IMR-90 (cell line): ENCODE measurements around the gene CCDC194. TPM values are rescaled to one million over a fixed set of nuclear protein-coding genes. Genes with fewer than 3 reads are reported as not detected.

ENCODE experiments used
- ATAC-seq: fragments of 200-7000 bp; cut with Tn5 transposase; 2 replicates; pipeline ENCODE4 v1.9.1; 2020; ENCODE audit warnings: low read depth, mild to moderate bottlenecking, moderate library complexity
- BruUV-seq: library from RNA; stranded (reverse); fragments of 400-500 nt; replicated peaks from 2 replicates; lab custom pipeline; 2021; lab: Mats Ljungman, UMichigan
- CTCF ChIA-PET: fragments of 300-600 bp; formaldehyde crosslinking; extraction: SDS; loops from one replicate; lab custom pipeline; 2021; ENCODE audit warnings: antibody characterized with exemption; lab: Yijun Ruan, JAX
- POLR2A ChIA-PET: fragments of 300-600 bp; sonication (Branson Sonifier 250); formaldehyde crosslinking; loops from one replicate; lab custom pipeline; 2022; ENCODE audit warnings: antibody characterized with exemption; ENCODE audit not compliant: unreplicated experiment; lab: Charles Lee
- DNase-seq: peaks from one replicate; pipeline ENCODE4 v3.0.0; 2013
- H2AFZ ChIP-seq: replicated peaks from 2 replicates; pipeline ENCODE3; 2013; ENCODE audit warnings: low read length, mild to moderate bottlenecking; ENCODE audit not compliant: poor library complexity
- H2AK5ac ChIP-seq: 2 replicates; pipeline ENCODE4 v1.6.1; 2013; ENCODE audit warnings: low read depth, low read length, inconsistent platforms
- H2AK9ac ChIP-seq: replicated peaks from 2 replicates; pipeline ENCODE3; 2013; ENCODE audit warnings: mild to moderate bottlenecking, low read depth, low read length, moderate library complexity; ENCODE audit not compliant: poor library complexity
- H2BK120ac ChIP-seq: 2 replicates; pipeline ENCODE4 v1.6.1; 2013; ENCODE audit warnings: low read depth, low read length, inconsistent platforms
- H2BK15ac ChIP-seq: 3 replicates; pipeline ENCODE4 v1.6.1; 2013; ENCODE audit warnings: low read depth, low read length, inconsistent platforms
- H2BK20ac ChIP-seq: 2 replicates; pipeline ENCODE4 v1.6.1; 2013; ENCODE audit warnings: low read depth, mild to moderate bottlenecking, inconsistent platforms, low read length, moderate library complexity
- H2BK5ac ChIP-seq: 2 replicates; pipeline ENCODE4 v1.6.1; 2013; ENCODE audit warnings: mild to moderate bottlenecking, low read depth, low read length, inconsistent platforms; ENCODE audit not compliant: poor library complexity, severe bottlenecking
- H3K14ac ChIP-seq: replicated peaks from 2 replicates; pipeline ENCODE4 v1.6.1; 2013; ENCODE audit warnings: low read depth, low read length, inconsistent platforms
- H3K18ac ChIP-seq: 2 replicates; pipeline ENCODE4 v1.6.1; 2013; ENCODE audit warnings: low read depth, low read length, control low read depth
- H3K23ac ChIP-seq: 2 replicates; pipeline ENCODE4 v1.6.1; 2013; ENCODE audit warnings: low read depth, low read length, inconsistent platforms
- H3K27ac ChIP-seq: 2 replicates; pipeline ENCODE4 v1.5.1; 2013; ENCODE audit warnings: mild to moderate bottlenecking, control low read depth, low read length; ENCODE audit not compliant: insufficient read depth
- H3K27me3 ChIP-seq: 2 replicates; pipeline ENCODE4 v1.6.1; 2013; ENCODE audit warnings: low read length; ENCODE audit not compliant: control insufficient read depth, insufficient read depth
- H3K36me3 ChIP-seq: 2 replicates; pipeline ENCODE4 v1.6.1; 2013; ENCODE audit warnings: low read length, mixed read lengths; ENCODE audit not compliant: control insufficient read depth, insufficient read depth
- H3K4ac ChIP-seq: 2 replicates; pipeline ENCODE4 v1.6.1; 2013; ENCODE audit warnings: low read depth, low read length, inconsistent platforms
- H3K4me1 ChIP-seq: 2 replicates; pipeline ENCODE4 v1.6.1; 2013; ENCODE audit warnings: low read length, mixed read lengths; ENCODE audit not compliant: control insufficient read depth, insufficient read depth
- H3K4me2 ChIP-seq: 2 replicates; pipeline ENCODE4 v1.6.1; 2013; ENCODE audit warnings: low read depth, mild to moderate bottlenecking, control low read depth, low read length, moderate library complexity
- H3K4me3 ChIP-seq: 2 replicates; pipeline ENCODE4 v1.5.1; 2013; ENCODE audit warnings: low read depth, mild to moderate bottlenecking, control low read depth, low read length, moderate library complexity; ENCODE audit not compliant: insufficient read depth
- H3K56ac ChIP-seq: 2 replicates; pipeline ENCODE4 v1.6.1; 2013; ENCODE audit warnings: low read length, inconsistent platforms; ENCODE audit not compliant: insufficient read depth; ENCODE audit errors: extremely low read depth
- H3K79me1 ChIP-seq, 2 experiments: 2 replicates each; pipeline ENCODE4 v1.6.1; 2013; ENCODE audit warnings: low read length in 2 of 2, inconsistent platforms in 1 of 2, low read depth in 1 of 2
- H3K9ac ChIP-seq: 2 replicates; pipeline ENCODE4 v1.6.1; 2013; ENCODE audit warnings: low read depth, low read length, control low read depth
- H3K9me1 ChIP-seq: 2 replicates; pipeline ENCODE4 v1.6.1; 2013; ENCODE audit warnings: low read length, inconsistent platforms; ENCODE audit not compliant: insufficient read depth
- H3K9me3 ChIP-seq: 2 replicates; pipeline ENCODE4 v1.6.1; 2013; ENCODE audit warnings: low read length; ENCODE audit not compliant: control insufficient read depth, insufficient read depth
- H4K20me1 ChIP-seq: 2 replicates; pipeline ENCODE4 v1.6.1; 2013; ENCODE audit warnings: low read length, inconsistent platforms; ENCODE audit not compliant: insufficient read depth
- H4K5ac ChIP-seq: 2 replicates; pipeline ENCODE4 v1.6.1; 2013; ENCODE audit warnings: mild to moderate bottlenecking, low read depth, low read length, control low read depth
- H4K8ac ChIP-seq, 2 experiments: 2 replicates each; pipeline ENCODE4 v1.6.1; 2013; ENCODE audit warnings: low read depth in 2 of 2, low read length in 2 of 2, control low read depth in 1 of 2, inconsistent platforms in 1 of 2
- H4K91ac ChIP-seq: 2 replicates; pipeline ENCODE4 v1.6.1; 2013; ENCODE audit warnings: low read depth, low read length, inconsistent platforms; ENCODE audit not compliant: insufficient read depth
- BHLHE40 ChIP-seq: fragments of 150-350 bp; IDR thresholded peaks from 2 replicates; pipeline ENCODE4 v1.6.1; 2016; ENCODE audit warnings: mild to moderate bottlenecking, low read depth, low read length
- CTCF ChIP-seq: conservative IDR thresholded peaks from 2 replicates; pipeline ENCODE4 v1.5.1; 2012; ENCODE audit warnings: mild to moderate bottlenecking, low read depth, low read length, improper control_type of control experiment
- ELK1 ChIP-seq: fragments of 150-350 bp; IDR thresholded peaks from 2 replicates; pipeline ENCODE4 v1.6.1; 2016; ENCODE audit warnings: low read depth, mild to moderate bottlenecking, low read length, moderate library complexity, borderline replicate concordance
- FOS ChIP-seq: fragments of 150-350 bp; IDR thresholded peaks from 2 replicates; pipeline ENCODE4 v1.6.1; 2016; ENCODE audit warnings: low read depth, low read length
- MAZ ChIP-seq: IDR thresholded peaks from 2 replicates; pipeline ENCODE4 v1.6.1; 2012; ENCODE audit warnings: low read depth, mild to moderate bottlenecking, low read length, improper control_type of control experiment, moderate library complexity, borderline replicate concordance
- WGBS, 2 experiments: methylation state at CpG; one replicate each; pipeline versions ENCODE4 v1.1.5 to v1.1.7; 2013; ENCODE audit warnings: missing lambda C conversion rate in 2 of 2; ENCODE audit not compliant: insufficient read length in 1 of 2; ENCODE audit errors: extremely low coverage in 2 of 2; 5-methylcytosine and 5-hydroxymethylcytosine counted together
- dilution Hi-C: fragments of 300-500 bp; cut with HindIII; formaldehyde crosslinking; loops from one replicate; pipeline ENCODE4 v1.14.3; 2018; ENCODE audit warnings: low sequenced_read_pairs; ENCODE audit not compliant: unreplicated experiment
- in situ Hi-C: fragments of 300-500 bp; cut with MboI; formaldehyde crosslinking; loops from 3 replicates; pipeline ENCODE4 v1.14.3; 2019; ENCODE audit warnings: low sequenced_read_pairs, inconsistent platforms, mixed read lengths
- intact Hi-C: fragments of 100-400 bp; cut with micrococcal nuclease; formaldehyde crosslinking; loops from 2 replicates; pipeline ENCODE4 v1.10.0; 2022
- polyA plus RNA-seq, 3 experiments: library from polyadenylated mRNA; depleted of rRNA; stranded (reverse); fragments of >200 nt; gene quantifications; 2 replicates each; pipeline ENCODE4 v1.2.3, GENCODE V29; 2012; ENCODE audit warnings: low replicate concordance in 1 of 3
- total RNA-seq: library from RNA; depleted of rRNA; stranded (reverse); fragments of >200 nt; gene quantifications from 2 replicates; pipeline ENCODE4 v1.2.3, GENCODE V29; 2012
- TF ChIP-seq, protein P1 (sequence below): fragments of 150-350 bp; IDR thresholded peaks from 2 replicates; pipeline ENCODE4 v1.6.1; 2017; ENCODE audit warnings: mild to moderate bottlenecking, antibody characterized with exemption, low read length, low read depth

CCDC194 gene
- total and polyA plus RNA-seq, 2 of the 4 experiments (the other 2 are of a cell fraction), result not detected

DNA sequence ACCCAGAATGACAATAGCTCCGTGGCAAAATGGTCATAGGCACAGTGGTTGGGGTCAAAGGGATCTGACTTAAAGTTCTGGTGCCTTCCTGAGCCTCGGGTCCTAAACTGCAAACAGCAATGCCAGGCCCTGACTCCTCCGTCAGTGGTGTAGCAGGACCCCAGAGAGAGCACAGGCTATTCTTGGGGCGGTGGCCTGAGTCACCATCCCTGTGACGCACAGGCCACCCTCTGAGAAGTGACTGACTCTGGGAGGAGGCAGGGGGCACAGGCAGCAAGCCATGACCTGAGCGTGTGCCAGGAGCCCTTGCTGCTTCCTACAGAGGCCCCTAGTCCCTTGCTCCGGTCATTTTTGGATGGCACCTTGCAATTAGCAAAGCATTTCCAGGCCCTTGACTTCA lies 35.6 kb downstream of the CCDC194 start:
- no peak overlapping the region for H3K4me3 ChIP-seq
- H4K91ac ChIP-seq, result no peak overlapping the region
- no peak overlapping the region for H3K14ac ChIP-seq
- H3K27me3 ChIP-seq, result peaks cover 6% of the 10 kb centered on the region
- 67% methylated on average over 2 of the region's 7 CpGs; no CpG with 5 or more reads in 1 of the 2 experiments for WGBS, 2 experiments
- no peaks in the 10 kb centered on the region for H3K79me1 ChIP-seq
- ATAC-seq (no peak), DNase-seq (no peak)
- no peak overlapping the region for H2AK9ac ChIP-seq
- no peak overlapping the region for H2AK5ac ChIP-seq
- no peak overlapping the region for H2BK20ac ChIP-seq
- H2BK120ac ChIP-seq, result no peak overlapping the region
- H3K4me2 ChIP-seq, result no peak overlapping the region
- no TSS peak for BruUV-seq
- no peak overlapping the region for H3K18ac ChIP-seq
- H3K27ac ChIP-seq, result no peak overlapping the region
- dilution Hi-C loops (no loop called here), intact Hi-C loops (no loop called here), in situ Hi-C loops (no loop called here)
- ChIA-PET POLR2A (no interaction called here), CTCF (no interaction called here)
- H3K56ac ChIP-seq, result no peak overlapping the region
- no peak overlapping the region for H4K8ac ChIP-seq
- TF ChIP-seq BHLHE40 (no peak), CTCF (no peak), FOS (no peak), MAZ (no peak), ELK1 (no peak)
- TF ChIP-seq, protein P1, sequence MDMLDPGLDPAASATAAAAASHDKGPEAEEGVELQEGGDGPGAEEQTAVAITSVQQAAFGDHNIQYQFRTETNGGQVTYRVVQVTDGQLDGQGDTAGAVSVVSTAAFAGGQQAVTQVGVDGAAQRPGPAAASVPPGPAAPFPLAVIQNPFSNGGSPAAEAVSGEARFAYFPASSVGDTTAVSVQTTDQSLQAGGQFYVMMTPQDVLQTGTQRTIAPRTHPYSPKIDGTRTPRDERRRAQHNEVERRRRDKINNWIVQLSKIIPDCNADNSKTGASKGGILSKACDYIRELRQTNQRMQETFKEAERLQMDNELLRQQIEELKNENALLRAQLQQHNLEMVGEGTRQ, result no peak
- H3K9ac ChIP-seq, result no peak overlapping the region
- H3K4ac ChIP-seq, result no peak overlapping the region
- no peaks in the 10 kb centered on the region for H4K20me1 ChIP-seq
- no peak overlapping the region for H3K23ac ChIP-seq
- no peaks in the 10 kb centered on the region for H3K4me1 ChIP-seq
- H2AFZ ChIP-seq, result peak overlapping the region; percentile 33
- no peak overlapping the region for H4K5ac ChIP-seq
- H2BK5ac ChIP-seq, result no peak overlapping the region
- no peaks in the 10 kb centered on the region for H3K36me3 ChIP-seq
- no peak overlapping the region for H2BK15ac ChIP-seq
- H3K9me3 ChIP-seq, result no peaks in the 10 kb centered on the region
- H3K9me1 ChIP-seq, result no peaks in the 10 kb centered on the region
